OCI-LY7 (cell line): ENCODE data around the gene C16orf89. TPM values are rescaled to one million over a fixed set of nuclear protein-coding genes. Genes with fewer than 3 reads are reported as not detected.

Experiments
- BruUV-seq: library from RNA; stranded (reverse); fragments of 400-500 nt; replicated peaks from 2 replicates; lab custom pipeline; 2021; lab: Mats Ljungman, UMichigan
- CTCF ChIA-PET: fragments of 300-600 bp; sonication (Branson Sonifier 250); formaldehyde crosslinking; loops from one replicate; lab custom pipeline; 2022; ENCODE audit warnings: antibody characterized with exemption; ENCODE audit not compliant: unreplicated experiment; lab: Charles Lee
- POLR2A ChIA-PET: fragments of 300-600 bp; sonication (Branson Sonifier 250); formaldehyde crosslinking; loops from one replicate; lab custom pipeline; 2022; ENCODE audit warnings: antibody characterized with exemption; lab: Charles Lee
- DNase-seq: peaks from one replicate; pipeline ENCODE4 v3.0.0-alpha.2; 2015; ENCODE audit warnings: low spot score
- H2AFZ ChIP-seq: fragments of 200-600 bp; sonication (generic), shearing (Covaris generic); 2 replicates; pipeline ENCODE4 v1.6.1; 2014; ENCODE audit warnings: mild to moderate bottlenecking, antibody characterized with exemption, low read length, moderate library complexity
- H3K27ac ChIP-seq: fragments of 200-600 bp; sonication (generic); 2 replicates; pipeline ENCODE4 v1.5.1; 2014; ENCODE audit warnings: mixed run types, low read depth, mild to moderate bottlenecking, moderate library complexity, low read length, inconsistent platforms; ENCODE audit not compliant: poor library complexity, severe bottlenecking
- H3K36me3 ChIP-seq: fragments of 200-600 bp; sonication (generic); 2 replicates; pipeline ENCODE4 v1.6.1; 2014; ENCODE audit warnings: mild to moderate bottlenecking, antibody characterized with exemption, low read length, moderate library complexity, mixed read lengths; ENCODE audit not compliant: insufficient read depth
- H3K4me1 ChIP-seq: fragments of 200-600 bp; sonication (generic); 2 replicates; pipeline ENCODE4 v1.5.1; 2014; ENCODE audit warnings: mild to moderate bottlenecking, low read length; ENCODE audit not compliant: insufficient read depth, poor library complexity, severe bottlenecking
- H3K4me2 ChIP-seq: fragments of 200-600 bp; sonication (generic); 2 replicates; pipeline ENCODE4 v1.6.1; 2014; ENCODE audit warnings: mild to moderate bottlenecking, low read length
- H3K4me3 ChIP-seq: fragments of 200-600 bp; sonication (generic); 2 replicates; pipeline ENCODE4 v1.5.1; 2014; ENCODE audit warnings: mild to moderate bottlenecking, low read depth, low read length; ENCODE audit not compliant: poor library complexity, severe bottlenecking
- H3K79me2 ChIP-seq: fragments of 200-600 bp; sonication (generic); 2 replicates; pipeline ENCODE4 v1.6.1; 2016; ENCODE audit warnings: low read depth, mild to moderate bottlenecking, low read length, moderate library complexity, mixed read lengths; ENCODE audit not compliant: insufficient read depth
- H3K9me2 ChIP-seq: fragments of 200-600 bp; sonication (generic); 2 replicates; pipeline ENCODE4 v1.6.1; 2016; ENCODE audit warnings: mild to moderate bottlenecking, low read length, mixed read lengths; ENCODE audit not compliant: insufficient read depth
- H3K9me3 ChIP-seq: fragments of 200-600 bp; sonication (generic); 2 replicates; pipeline ENCODE4 v1.6.1; 2014; ENCODE audit warnings: mild to moderate bottlenecking, mixed run types, low read length, mixed read lengths
- H4K20me1 ChIP-seq: fragments of 200-600 bp; sonication (generic); 2 replicates; pipeline ENCODE4 v1.6.1; 2014; ENCODE audit warnings: mild to moderate bottlenecking, antibody characterized with exemption, low read length, moderate library complexity, mixed read lengths; ENCODE audit not compliant: insufficient read depth
- CTCF ChIP-seq: fragments of 200-600 bp; sonication (generic); conservative IDR thresholded peaks from 2 replicates; pipeline ENCODE4 v1.5.1; 2014; ENCODE audit warnings: mild to moderate bottlenecking, antibody characterized with exemption, low read length, moderate library complexity, mixed read lengths
- EZH2phosphoT487 ChIP-seq: fragments of 200-600 bp; sonication (generic); IDR thresholded peaks from 2 replicates; pipeline ENCODE4 v1.6.1; 2018; ENCODE audit warnings: low read depth, borderline replicate concordance, mild to moderate bottlenecking, mixed run types, antibody characterized with exemption, low read length, moderate library complexity, mixed read lengths
- intact Hi-C: fragments of 100-400 bp; cut with micrococcal nuclease; formaldehyde crosslinking; loops from one replicate; pipeline ENCODE4 v1.10.0; 2022; ENCODE audit not compliant: unreplicated experiment
- total RNA-seq, 2 experiments: library from RNA; depleted of rRNA in 1 of 2; stranded (reverse); fragments of >200 nt in 1 of 2; shearing (Covaris generic) in 1 of 2; gene quantifications; 2 replicates each; pipeline ENCODE4 v1.2.3, GENCODE V29; 2014 to 2022

The C16orf89 gene
- total RNA-seq, 2 experiments from 2014 or later = not detected

- CTCF ChIA-PET = no interaction called here
- no peak for DNase-seq
- no peaks in the 10 kb centered on the region for H3K36me3 ChIP-seq
- no TSS peak for BruUV-seq
- intact Hi-C loops = no loop called here
- no peak overlapping the region for H3K4me3 ChIP-seq
- POLR2A ChIA-PET = no interaction called here
- TF ChIP-seq CTCF = no peak
- TF ChIP-seq EZH2phosphoT487 = no peak
- no peak overlapping the region for H3K27ac ChIP-seq
- H3K9me3 ChIP-seq = no peaks in the 10 kb centered on the region
- H4K20me1 ChIP-seq = no peaks in the 10 kb centered on the region
- H3K9me2 ChIP-seq = no peaks in the 10 kb centered on the region
- H3K4me1 ChIP-seq = no peaks in the 10 kb centered on the region
- no peak overlapping the region for H3K4me2 ChIP-seq
- no peak overlapping the region for H2AFZ ChIP-seq
- H3K79me2 ChIP-seq = no peaks in the 10 kb centered on the region
Measured at GRCh38 chr16:4994719-4995434, 70.9 kb downstream of the C16orf89 start.

Other genes with a start within 250 kb of the C16orf89 start
- gene GLYR1, start 218.7 kb downstream of the C16orf89 start, total RNA-seq (2014; rRNA removed; shearing (Covaris generic)) = 48.4 and 54.4 TPM in 2 replicates
- gene GLYR1, start 218.7 kb downstream of the C16orf89 start, total RNA-seq (2022) = 95.6 and 113 TPM in 2 replicates
- gene UBN1, start 218.5 kb downstream of the C16orf89 start, total RNA-seq (2014; rRNA removed; shearing (Covaris generic)) = 35.8 and 37.2 TPM in 2 replicates
- gene UBN1, start 218.5 kb downstream of the C16orf89 start, total RNA-seq (2022) = 53.0 and 53.3 TPM in 2 replicates
- gene PPL, start 128.8 kb downstream of the C16orf89 start, total RNA-seq (2014; rRNA removed; shearing (Covaris generic)) = not detected in 2 replicates
- gene PPL, start 128.8 kb downstream of the C16orf89 start, total RNA-seq (2022) = not detected in 2 replicates
- gene SEC14L5, start 107.6 kb downstream of the C16orf89 start, total RNA-seq (2014; rRNA removed; shearing (Covaris generic)) = not detected in 2 replicates
- gene SEC14L5, start 107.6 kb downstream of the C16orf89 start, total RNA-seq (2022) = not detected in 2 replicates
- 12.8 and 15.6 TPM in 2 replicates for gene NAGPA, start 32.0 kb downstream of the C16orf89 start, total RNA-seq (2014; rRNA removed; shearing (Covaris generic))
- 12.2 and 14.6 TPM in 2 replicates for gene NAGPA, start 32.0 kb downstream of the C16orf89 start, total RNA-seq (2022)
- gene ALG1, start 5.9 kb upstream of the C16orf89 start, total RNA-seq (2014; rRNA removed; shearing (Covaris generic)) = 13.7 TPM in 2 replicates
- gene ALG1, start 5.9 kb upstream of the C16orf89 start, total RNA-seq (2022) = 20.5 and 23.1 TPM in 2 replicates
- gene EEF2KMT, start 31.8 kb upstream of the C16orf89 start, total RNA-seq (2014; rRNA removed; shearing (Covaris generic)) = 9.2 and 11.5 TPM in 2 replicates
- gene EEF2KMT, start 31.8 kb upstream of the C16orf89 start, total RNA-seq (2022) = 13.0 and 18.5 TPM in 2 replicates